HG03039 (cell line): Measurements from ENCODE around the gene UBE2V1.
"Not testable (repeated sequence)": the region's sequence is repeated elsewhere in the genome, so short reads cannot be mapped to it uniquely, and the experiment has no call there.

Experiments used
- ATAC-seq: cut with Tn5 transposase; IDR thresholded peaks from one replicate; pipeline ENCODE4 v1.9.1; 2021; ENCODE audit warnings: mild to moderate bottlenecking, moderate library complexity; ENCODE audit not compliant: unreplicated experiment

The UBE2V1 gene

DNA sequence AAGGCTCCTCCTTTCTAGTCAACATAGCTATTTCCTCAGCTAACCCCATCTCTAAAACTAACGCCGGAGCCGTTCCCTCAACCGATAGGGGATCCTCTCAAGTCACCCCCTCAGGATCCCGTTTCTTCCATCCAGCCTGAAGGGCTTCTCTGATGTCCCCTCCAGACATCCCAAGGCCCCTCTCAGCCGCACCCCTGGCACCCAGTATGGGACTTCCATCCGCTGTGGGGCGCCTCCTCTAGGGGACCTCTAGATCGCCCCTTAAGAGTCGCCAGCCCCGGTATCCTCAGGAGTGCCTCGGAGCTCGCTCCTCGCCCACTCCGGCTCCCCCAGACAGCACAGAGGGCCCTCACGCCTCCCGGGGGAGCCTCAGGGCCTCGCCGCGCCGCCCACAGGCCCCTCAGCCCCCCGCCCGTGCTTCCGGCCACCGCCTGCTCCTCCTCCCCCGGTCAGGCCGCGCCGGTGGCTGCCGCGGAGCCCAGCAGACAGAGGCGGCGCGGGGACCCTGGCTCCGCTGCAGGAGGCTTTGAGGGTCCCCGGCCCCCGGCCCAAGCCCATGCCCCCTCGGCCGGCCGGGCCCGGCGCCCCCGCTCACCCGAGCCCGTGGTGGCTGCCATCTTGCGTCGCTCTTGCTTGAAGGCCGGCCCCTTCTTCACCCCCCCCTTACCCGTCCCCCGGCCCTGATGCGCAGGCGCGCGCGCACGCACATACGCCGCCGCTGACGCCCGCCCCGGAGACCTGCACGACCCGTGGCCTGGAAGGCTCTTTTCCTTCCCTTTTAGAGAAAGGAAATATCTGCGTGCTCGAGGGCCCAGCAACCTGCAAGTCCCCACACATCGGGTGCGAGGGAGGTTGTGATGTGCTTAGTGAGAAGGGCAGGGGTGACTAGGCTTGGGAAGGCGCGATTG, at the start of gene UBE2V1:
Gene UBE2V1 (minus strand): TSS at position 639 of the 908 bp plus-strand sequence. CDS start 22 bp downstream, at position 617.
- ATAC-seq, result peak; percentile 43

GRCh38 chr20:50161494-50161893, 48.5 kb upstream of the UBE2V1 start:
- not testable (repeated sequence) for ATAC-seq

DNA sequence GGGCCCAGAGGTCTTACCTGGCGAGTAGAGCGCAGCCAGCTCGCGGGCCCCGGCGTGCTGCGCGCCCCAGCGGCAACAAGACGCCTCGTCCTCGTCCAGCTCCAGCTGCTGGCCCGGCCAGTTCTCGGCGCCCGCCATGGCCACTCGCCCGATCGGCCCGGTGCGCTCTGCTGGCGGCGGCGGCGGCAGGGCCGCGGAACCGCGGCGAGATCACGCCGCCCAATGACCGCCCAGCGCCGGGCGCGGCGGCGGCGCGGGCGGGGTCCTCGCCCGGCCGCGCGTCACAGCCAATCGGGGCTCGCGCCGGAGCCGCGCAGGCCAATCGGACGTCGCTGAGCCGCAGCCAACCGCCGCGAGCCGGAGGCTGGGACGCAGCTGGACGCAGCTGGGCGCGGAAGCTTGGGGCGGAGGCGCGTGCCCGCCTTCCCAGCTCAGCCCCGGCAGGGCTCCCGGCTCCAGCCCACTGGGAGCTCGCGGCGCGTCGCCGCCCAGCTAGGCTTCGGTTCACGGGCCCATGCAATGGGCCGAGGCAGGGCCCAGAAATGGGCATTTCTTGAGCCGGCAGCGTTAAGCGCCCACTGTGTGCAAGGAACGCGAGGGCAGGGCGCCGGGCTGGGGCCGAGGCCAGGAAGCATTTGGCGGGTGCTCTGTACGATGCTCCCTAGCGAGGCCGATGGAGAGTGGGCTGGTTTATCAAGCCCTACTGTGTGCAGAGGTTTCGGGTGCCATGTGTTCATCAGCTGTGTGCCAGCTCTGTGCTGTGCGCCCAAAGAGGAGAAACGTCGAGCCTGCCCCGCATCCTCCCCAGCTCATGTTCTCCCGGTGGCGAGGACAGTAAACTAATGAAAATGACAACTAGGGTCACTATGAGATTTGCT, 40.8 kb upstream of the UBE2V1 start, which contains the start of gene PEDS1:
Gene PEDS1 (minus strand): TSS at position 224 of the 878 bp plus-strand sequence. CDS start 86 bp downstream, at position 138.
- ATAC-seq, result peak; percentile 97

DNA sequence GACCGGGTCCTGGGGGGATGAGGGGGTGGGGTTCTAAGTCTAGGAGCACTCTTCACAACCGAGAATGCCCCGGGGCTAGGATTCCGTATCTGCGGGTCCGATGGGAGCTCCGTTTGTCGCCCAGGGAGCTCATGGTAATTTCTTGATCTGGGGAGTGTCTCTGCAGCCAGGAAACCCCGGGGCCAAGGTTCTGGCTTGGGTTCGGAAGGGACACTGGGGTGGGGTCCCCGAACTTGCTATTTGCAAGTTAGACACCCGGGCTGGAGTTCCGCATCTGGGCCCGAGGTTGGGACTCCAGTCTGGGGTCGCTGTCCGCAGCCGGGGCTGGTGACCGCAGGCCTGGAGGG, 40.2 kb upstream of the UBE2V1 start:
- ATAC-seq, result no peak

DNA sequence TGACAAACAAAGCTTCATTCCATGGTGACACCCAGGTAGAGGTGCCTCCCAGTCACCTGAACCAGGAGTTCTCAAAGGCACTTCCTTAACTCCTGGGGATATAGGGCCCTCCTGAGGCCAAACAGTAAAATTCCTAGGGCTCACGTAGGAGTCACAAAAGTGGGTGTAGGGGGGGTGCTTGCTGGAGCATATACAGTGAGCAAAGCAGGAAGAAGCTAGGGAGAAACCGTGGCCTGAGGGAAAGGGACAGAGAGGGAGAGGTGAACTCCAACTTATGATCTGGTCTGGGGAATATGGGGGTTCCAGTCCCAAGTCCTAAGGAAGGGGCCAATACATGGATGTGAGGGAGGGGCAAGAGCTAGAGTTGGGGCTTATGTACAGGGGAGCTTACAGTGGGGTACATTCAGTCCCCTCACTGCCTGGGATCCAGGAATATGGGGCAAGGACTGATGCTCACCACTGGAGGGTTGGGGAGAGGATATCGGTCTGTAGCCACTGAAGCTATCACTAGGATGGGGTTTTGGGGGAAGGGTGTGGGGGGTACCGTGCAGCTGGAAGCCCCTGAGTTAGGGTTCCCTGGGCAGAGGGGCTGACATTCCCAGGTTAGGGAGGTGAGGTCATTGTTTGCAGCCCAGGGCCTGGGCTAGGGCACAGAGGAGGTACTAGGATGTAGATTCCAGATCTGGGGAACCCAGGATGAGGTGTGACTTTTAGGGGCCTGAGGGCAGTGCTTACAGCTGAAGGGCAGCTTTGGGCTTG, 39.6 kb upstream of the UBE2V1 start:
- ATAC-seq, result no peak

- ATAC-seq, result no peak
Measured at GRCh38 chr20:50151034-50151743, 38.2 kb upstream of the UBE2V1 start.

GRCh38 chr20:50149481-50150254, 36.7 kb upstream of the UBE2V1 start:
- no peak for ATAC-seq

GRCh38 chr20:50146732-50147662, 34.0 kb upstream of the UBE2V1 start:
- no peak for ATAC-seq

GRCh38 chr20:50146214-50146613, 33.3 kb upstream of the UBE2V1 start:
- no peak for ATAC-seq

GRCh38 chr20:50145566-50145965, 32.6 kb upstream of the UBE2V1 start:
- no peak for ATAC-seq

DNA sequence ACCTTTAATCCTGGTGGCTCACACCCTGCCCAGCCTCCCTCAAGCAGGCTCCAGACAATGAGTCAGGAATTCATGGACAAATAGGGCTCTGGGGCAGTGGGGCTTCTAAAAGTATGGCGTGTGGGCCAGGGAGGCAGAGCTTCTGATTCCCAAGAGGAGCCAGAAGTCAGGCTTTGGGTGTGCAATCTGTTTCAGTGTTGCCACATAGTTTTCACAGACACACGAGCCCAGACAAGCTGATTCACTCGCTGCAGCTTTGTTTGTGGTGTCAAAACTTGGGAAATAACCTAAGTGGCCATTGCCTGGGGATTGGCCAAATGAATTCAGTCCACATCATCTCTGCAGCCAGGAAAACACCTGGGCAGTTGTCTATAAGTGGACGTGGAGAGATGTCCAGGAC, 31.4 kb upstream of the UBE2V1 start:
- no peak for ATAC-seq

DNA sequence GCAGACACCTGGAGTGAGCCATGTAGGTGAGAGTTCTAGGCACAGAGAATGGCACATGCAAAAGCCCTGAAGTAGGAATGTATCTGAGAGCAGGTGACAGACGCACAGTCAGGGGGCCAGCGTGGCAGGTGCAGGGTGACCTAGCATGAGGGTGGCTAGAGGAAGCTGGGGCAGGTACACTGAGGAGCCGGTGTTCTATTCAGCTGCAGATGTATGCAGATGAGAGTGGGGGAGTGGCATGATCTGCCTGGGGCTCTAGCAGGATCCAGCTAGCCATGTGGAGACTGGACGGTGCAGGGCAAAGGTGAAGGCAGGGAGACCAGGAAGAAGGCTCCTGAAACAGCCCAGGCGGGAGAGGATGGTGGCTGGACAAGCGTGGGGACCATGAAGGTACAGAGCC, 29.9 kb upstream of the UBE2V1 start:
- ATAC-seq, result no peak

DNA sequence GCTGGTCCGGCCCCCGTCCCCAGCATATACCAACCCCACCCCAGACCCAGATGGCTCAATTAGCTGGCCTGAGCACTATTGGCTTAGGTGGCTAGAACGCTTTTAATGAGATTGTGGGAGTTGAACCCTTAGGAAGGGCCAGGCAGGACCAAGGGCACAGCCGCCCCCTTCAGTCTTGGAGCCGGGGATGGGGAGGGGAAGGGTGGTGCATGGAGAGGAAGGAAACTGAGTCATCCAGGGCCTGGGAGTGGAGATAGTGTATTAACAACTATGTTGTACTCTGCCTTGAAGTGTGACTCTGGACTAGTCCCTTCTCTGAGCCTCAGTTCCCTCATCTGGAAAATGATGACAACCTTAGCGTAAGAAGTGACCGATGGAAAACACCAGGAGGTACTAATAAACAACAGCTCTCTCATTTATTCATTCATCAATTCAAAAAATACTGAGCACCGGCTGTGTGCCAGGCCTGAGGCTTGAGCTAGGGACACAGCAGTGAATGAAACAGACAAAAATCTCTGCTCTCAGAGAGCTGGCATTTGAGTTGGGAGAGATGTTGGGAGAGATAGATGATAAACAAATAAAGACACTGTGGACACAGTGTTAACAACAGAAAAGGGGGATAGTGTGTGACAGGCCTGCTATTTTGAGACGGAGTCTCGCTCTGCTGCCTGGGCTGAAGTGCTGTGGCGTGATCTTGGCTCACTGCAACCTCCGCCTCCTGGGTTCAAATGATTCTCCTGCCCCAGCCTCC, 29.0 kb upstream of the UBE2V1 start:
- ATAC-seq, result no peak

DNA sequence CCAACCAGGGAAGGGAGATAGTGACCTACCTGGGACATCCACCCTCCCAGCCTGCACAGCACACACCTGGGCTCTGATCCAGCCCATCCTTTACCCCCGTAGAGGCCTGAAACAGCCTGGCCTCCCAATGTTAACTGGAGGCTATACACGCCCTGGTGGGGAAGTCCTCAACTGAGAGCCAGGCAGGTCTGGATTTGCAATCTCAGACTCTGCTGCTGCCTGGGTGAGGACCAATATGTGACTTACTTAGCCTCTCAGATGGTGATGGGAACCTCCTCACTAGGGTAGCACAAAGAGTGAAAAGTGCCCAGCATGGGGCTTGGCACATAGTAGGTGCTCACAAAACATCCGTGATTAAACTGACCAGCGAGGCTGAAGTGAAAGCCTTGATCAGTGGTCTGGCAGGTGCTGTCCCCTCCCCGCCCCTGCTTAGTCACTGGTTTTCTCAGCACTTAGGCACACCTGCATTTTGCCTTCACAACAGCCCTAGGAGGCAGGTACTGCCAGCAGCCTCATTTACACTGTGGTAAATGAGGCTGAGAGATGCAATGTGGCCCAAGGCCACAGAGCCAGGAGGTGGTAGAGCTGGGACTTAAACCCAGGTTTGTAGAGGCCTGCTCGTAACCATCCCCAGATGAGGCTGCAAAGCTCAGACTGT, 28.2 kb upstream of the UBE2V1 start:
- ATAC-seq, result no peak

- ATAC-seq, result no peak
Measured at GRCh38 chr20:50140339-50140859, 27.4 kb upstream of the UBE2V1 start.

GRCh38 chr20:50138479-50139393, 25.8 kb upstream of the UBE2V1 start:
- no peak for ATAC-seq
